ENCODE data around the gene SERPINI1. TPM values are rescaled to one million over a fixed set of nuclear protein-coding genes. Genes with fewer than 3 reads are reported as not detected.

SERPINI1 gene
- total and polyA plus RNA-seq, 12 donors, result 4.5 to 17.1 (median 10.1) TPM

DNA sequence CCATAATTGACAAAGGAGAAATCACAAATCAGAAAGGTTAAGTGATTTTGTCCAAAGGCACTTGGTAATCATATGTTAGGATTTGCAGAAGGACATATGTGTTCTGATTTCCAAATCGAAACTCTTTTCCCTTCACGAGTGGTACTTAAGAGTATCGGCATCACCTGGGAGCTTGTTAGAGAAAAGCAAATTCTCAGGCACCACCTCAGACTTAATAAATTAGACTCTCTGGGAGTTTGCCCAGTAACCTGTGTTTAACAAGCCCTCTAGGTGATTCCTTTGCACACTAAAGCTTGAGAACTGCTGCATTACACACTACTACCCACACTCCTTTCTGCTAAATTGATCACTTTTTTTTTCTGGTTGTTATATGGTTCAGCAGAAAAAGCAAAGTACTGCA lies 116.2 kb downstream of the SERPINI1 start:
- 93 to 97% methylated on average over 3 of the region's 3 CpGs for WGBS, 2 donors
- H3K36me3 ChIP-seq, result no peaks in the 10 kb centered on the region
- TF ChIP-seq, protein P1, sequence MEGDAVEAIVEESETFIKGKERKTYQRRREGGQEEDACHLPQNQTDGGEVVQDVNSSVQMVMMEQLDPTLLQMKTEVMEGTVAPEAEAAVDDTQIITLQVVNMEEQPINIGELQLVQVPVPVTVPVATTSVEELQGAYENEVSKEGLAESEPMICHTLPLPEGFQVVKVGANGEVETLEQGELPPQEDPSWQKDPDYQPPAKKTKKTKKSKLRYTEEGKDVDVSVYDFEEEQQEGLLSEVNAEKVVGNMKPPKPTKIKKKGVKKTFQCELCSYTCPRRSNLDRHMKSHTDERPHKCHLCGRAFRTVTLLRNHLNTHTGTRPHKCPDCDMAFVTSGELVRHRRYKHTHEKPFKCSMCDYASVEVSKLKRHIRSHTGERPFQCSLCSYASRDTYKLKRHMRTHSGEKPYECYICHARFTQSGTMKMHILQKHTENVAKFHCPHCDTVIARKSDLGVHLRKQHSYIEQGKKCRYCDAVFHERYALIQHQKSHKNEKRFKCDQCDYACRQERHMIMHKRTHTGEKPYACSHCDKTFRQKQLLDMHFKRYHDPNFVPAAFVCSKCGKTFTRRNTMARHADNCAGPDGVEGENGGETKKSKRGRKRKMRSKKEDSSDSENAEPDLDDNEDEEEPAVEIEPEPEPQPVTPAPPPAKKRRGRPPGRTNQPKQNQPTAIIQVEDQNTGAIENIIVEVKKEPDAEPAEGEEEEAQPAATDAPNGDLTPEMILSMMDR (IDR thresholded peaks at IDR 0.05), result no peak
- no peak overlapping the region for H3K4me3 ChIP-seq
- intact Hi-C loops (cut with DNase I), result no loop called here
- H3K4me1 ChIP-seq, result peaks cover 0 to 20% (median 0%) of the 10 kb centered on the region in 9 donors
- no peaks in the 10 kb centered on the region for H3K27me3 ChIP-seq
- H3K27ac ChIP-seq, result peak overlapping the region in 4 of 10 donors; percentile 7 to 61 (median 20)
- H3K9me3 ChIP-seq, result no peaks in the 10 kb centered on the region
- DNase-seq (no peak), ATAC-seq (no peak)

DNA sequence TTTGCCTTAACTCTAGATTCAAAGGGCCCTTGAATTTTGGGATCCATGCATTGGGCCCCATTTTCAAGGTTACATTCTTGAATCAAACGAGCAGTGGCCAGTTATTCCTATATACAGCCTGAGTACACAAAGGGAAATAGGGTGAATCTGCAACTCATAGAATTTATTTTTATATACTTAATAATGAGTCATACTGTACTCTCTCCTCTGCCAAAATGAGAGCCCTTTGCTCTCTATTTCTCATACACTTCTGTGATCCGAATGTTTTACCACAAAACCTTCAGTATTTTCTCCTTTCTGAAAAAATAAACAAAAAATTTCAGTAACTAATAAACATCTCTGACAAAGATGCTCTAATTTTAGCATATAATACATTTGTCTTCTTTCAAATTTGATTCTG lies 116.7 kb downstream of the SERPINI1 start:
- TF ChIP-seq, protein P1 (IDR thresholded peaks at IDR 0.05), result no peak
- Histone ChIP-seq H3K4me3 (no peak overlapping the region), H3K27ac (peak overlapping the region in 4 of 10 donors; percentile 7 to 61 (median 20)), H3K36me3 (no peaks in the 10 kb centered on the region), H3K9me3 (no peaks in the 10 kb centered on the region), H3K27me3 (no peaks in the 10 kb centered on the region), H3K4me1 (peaks cover 0 to 20% (median 0%) of the 10 kb centered on the region in 9 donors)
- intact Hi-C loops (cut with DNase I), result no loop called here
- 68 to 69% methylated on average over 2 of the region's 2 CpGs for WGBS, 2 donors
- DNase-seq (no peak), ATAC-seq (no peak)

GRCh38 chr3:167854063-167854462 lies 118.5 kb downstream of the SERPINI1 start:
- Histone ChIP-seq H3K27me3 (no peaks in the 10 kb centered on the region), H3K4me3 (no peak overlapping the region), H3K36me3 (no peaks in the 10 kb centered on the region), H3K9me3 (no peaks in the 10 kb centered on the region), H3K27ac (no peak overlapping the region), H3K4me1 (peaks cover 0 to 20% (median 0%) of the 10 kb centered on the region in 9 donors)
- intact Hi-C loops (cut with DNase I), result no loop called here
- WGBS, 2 donors, result 56 to 66% methylated on average over 1 of the region's 1 CpG
- no peak for ATAC-seq
- TF ChIP-seq, protein P1 (IDR thresholded peaks at IDR 0.05), result no peak
- no peak for DNase-seq

DNA sequence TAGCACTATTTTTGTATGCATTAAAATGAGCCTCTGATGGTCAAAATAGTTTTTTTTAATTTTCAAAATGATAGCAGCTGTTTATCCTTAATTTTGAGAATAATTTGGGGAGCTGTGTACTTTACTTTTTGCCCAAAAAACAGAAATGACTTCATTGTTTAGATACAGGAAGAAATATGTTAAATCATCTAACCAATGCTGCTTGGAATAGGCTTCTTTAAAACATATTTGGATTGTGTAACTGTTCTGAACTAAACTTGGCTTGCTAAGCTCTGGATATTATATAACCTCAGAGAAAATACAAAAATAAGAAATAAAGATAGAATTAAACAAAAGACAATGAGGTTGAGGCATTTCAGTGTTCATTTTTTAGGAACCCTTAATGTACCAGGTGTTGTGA lies 119.3 kb downstream of the SERPINI1 start:
- no peaks in the 10 kb centered on the region for H3K27me3 ChIP-seq
- no peak for ATAC-seq
- intact Hi-C loops (cut with DNase I), result no loop called here

More for the DNA sequence above, 119.3 kb downstream of the SERPINI1 start:
- TF ChIP-seq, protein P1 (IDR thresholded peaks at IDR 0.05), result no peak
- no peak overlapping the region for H3K4me3 ChIP-seq
- DNase-seq, result no peak
- H3K27ac ChIP-seq, result no peak overlapping the region
- peaks cover 0 to 20% (median 0%) of the 10 kb centered on the region in 9 donors for H3K4me1 ChIP-seq
- no peaks in the 10 kb centered on the region for H3K9me3 ChIP-seq
- no peaks in the 10 kb centered on the region for H3K36me3 ChIP-seq

All from heart right ventricle (tissue), 16 donors.